Sciatic nerve (tissue), 2 donors: ENCODE data around the gene KRT6A. TPM values are rescaled to one million over a fixed set of nuclear protein-coding genes. Genes with fewer than 3 reads are reported as not detected.
A peak's percentile ranks its signal among the peaks of the same experiment; 100 is the strongest.
"Not testable (repeated sequence)": the region's sequence is repeated elsewhere in the genome, so short reads cannot be mapped to it uniquely, and the experiment has no call there.

Source experiments
- ATAC-seq: fragments of 200-7000 bp; cut with Tn5 transposase; one replicate; pipeline ENCODE4 v1.9.1; 2020; ENCODE audit warnings: mild to moderate bottlenecking, moderate library complexity
- DNase-seq: peaks from one replicate; pipeline ENCODE4 v3.0.0-alpha.2; 2020; ENCODE audit warnings: low spot score
- intact Hi-C: fragments of 100-400 bp; cut with DNase I; formaldehyde crosslinking; loops from one replicate; pipeline ENCODE4 v1.14.2; 2022
- total RNA-seq: library from RNA; stranded (reverse); fragmentation: NEBNext Ultra II Directional; extraction: Animal tissue kit (Norgen Biotek cat#: 25700); gene quantifications from one replicate; pipeline ENCODE4 v1.2.1, GENCODE V29; 2021
- donor health status: DM: no; HTN: no; CAD: no.
- donor health status: DM: no; HTN: no; CAD: no.

KRT6A gene
- total RNA-seq, 1 donor from 2014 or later: not detected

- ATAC-seq (peak; percentile 38), DNase-seq (peak; percentile 60)
- intact Hi-C loops: no loop called here
These were observed 21.6 kb upstream of the KRT6A start for GRCh38 chr12:52514471-52515318.

DNA sequence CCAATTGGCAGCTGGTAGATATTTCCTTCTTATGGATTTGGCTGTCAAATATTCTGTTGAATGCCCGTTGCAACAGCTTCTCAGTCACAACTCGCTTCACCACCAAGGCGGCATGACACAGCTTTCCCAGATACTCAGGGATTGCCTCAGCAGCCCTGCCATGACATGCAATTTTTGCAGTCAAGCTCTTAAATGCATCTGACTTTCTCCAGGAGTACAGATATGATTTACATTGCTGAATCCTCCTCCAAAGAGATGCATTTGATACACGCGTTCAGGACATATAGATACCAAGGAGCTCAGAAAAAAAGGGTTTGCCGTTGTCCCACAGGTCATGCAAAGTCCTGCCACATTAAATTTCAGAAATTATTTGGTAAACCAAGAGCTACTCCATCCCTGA lies 20.7 kb upstream of the KRT6A start:
- intact Hi-C loops: no loop called here
- ATAC-seq: no peak
- no peak for DNase-seq

DNA sequence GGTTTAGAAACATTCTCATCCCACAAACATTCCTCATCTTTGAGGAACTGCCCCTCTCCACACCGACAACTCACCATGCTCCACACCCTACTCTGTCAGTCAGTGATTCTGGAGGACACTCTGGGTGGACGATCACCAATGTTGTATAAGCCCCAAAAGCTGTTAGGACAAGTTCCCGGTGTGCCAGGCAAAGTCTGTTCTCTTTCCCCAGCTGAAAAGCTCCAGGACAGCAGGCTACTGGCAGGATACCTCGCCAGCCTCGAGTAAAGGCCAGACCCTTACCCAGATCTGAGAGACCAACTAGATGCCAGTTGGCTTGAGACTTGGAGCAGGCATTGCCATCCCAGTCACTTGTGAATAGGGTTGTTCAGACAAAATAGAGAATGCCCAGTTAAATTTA lies 15.2 kb upstream of the KRT6A start:
- intact Hi-C loops: no loop called here
- ATAC-seq: no peak
- DNase-seq: peak; percentile 32

DNA sequence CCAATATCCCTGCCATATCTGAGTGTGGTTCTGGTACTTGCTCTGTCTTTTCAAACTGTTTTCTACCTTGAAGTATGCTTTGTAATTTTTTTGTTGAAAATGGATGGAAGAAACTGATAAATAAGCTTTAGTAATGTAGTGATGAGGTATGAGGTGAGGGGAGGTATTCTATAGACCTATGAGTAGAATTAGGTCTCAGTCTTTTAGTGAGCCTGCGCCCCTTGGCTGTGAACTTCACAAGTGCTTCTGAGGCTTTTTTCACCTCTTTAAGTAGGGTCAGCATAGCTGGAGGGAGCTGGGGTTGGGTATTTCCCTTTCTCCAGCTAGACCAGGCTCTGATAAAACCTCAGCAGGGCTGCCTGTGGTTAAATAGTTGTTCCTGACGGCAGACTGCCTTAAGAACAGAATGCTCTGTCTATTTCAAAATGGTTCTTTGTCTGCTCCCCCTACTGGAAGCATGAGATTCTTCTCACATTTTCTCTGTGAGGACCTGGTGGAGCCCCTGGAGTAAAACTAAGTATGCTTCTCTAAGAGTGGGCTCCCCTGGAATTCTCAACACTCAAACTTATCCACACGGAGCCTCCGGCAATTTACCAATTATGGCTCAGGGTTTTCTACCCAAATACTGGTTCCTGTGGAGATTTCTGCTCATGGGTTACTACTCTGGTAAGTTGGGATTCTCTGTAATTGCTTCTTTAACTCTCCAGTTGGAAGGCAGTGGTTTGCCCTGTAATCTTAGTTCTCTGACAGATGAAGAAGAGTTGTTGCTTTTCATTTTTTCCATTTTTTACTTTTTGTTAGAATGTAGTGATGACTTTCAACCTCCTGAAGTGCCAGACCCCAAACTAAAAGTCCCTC lies 14.0 kb upstream of the KRT6A start:
- peak; percentile 58 for ATAC-seq
- DNase-seq: no peak
- intact Hi-C loops: no loop called here

DNA sequence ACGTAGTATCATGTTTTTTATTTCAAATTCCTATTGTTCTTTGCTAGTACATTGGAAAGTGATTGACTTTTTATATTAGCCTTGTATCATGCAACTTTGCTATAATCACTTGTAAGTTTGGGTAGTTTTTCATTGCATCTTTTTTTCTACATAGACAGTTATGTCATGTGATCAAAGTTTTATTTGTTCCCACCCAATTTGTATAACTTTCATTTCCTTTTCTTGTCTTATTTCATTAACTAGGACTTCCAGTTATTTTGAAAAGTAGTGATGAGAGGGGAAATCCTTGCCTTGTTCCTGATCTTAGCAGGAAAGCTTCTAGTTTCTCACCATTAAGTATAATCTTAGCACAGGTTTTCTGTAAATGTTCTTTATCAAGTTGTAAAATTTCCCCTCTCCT lies 9.8 kb upstream of the KRT6A start:
- intact Hi-C loops: no loop called here
- DNase-seq (no peak), ATAC-seq (no peak)

GRCh38 chr12:52501490-52501889 lies 8.4 kb upstream of the KRT6A start:
- intact Hi-C loops: no loop called here
- no peak for DNase-seq
- no peak for ATAC-seq

GRCh38 chr12:52500574-52500973 lies 7.5 kb upstream of the KRT6A start:
- intact Hi-C loops, ATAC-seq: not testable (repeated sequence)

DNA sequence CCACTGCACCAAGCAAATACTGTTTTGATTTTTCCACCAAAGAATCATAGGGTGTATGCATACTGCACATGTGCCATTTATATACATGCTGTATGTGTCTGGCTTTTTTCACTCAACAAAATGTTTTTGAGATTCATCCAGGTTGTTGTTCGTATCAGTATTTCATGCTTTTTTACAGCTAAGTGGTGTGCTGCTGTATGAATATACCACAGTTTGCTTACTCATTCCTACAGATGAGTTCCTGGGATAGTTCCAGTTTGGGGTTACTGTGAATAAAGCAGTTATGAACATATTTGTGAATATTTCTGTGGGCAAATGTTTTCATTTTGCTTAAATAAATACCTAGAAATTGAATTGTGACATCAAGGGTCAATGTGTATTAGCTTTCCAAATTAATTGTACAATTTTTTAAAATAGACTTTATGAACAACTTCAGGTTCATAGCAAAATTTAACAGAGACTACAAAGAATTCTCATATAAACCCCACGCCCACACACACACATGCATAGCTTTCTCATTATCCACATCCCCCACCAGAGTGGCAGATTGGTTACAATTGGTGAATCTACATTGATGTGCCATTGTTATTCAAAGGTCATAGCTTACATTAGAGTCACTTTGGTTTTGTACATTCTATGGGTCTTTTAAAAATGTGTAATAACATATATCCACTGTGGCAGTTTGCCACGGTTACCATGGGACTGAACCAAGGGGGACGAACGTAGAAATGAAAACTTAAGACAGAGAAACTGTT lies 6.9 kb upstream of the KRT6A start:
- ATAC-seq (no peak), DNase-seq (no peak)
- intact Hi-C loops: no loop called here

More at GRCh38 chr12:52500574-52500973, 7.5 kb upstream of the KRT6A start:
- not testable (repeated sequence) for DNase-seq

GRCh38 chr12:52498946-52499345 lies 5.9 kb upstream of the KRT6A start:
- ATAC-seq (no peak), DNase-seq (no peak)
- intact Hi-C loops: no loop called here

- intact Hi-C loops: no loop called here
- ATAC-seq (no peak), DNase-seq (no peak)
These were observed 4.9 kb upstream of the KRT6A start for GRCh38 chr12:52497975-52498374.

- DNase-seq (no peak), ATAC-seq (peak; percentile 76)
- intact Hi-C loops: no loop called here
These were observed 3.6 kb upstream of the KRT6A start for GRCh38 chr12:52496590-52497071.

DNA sequence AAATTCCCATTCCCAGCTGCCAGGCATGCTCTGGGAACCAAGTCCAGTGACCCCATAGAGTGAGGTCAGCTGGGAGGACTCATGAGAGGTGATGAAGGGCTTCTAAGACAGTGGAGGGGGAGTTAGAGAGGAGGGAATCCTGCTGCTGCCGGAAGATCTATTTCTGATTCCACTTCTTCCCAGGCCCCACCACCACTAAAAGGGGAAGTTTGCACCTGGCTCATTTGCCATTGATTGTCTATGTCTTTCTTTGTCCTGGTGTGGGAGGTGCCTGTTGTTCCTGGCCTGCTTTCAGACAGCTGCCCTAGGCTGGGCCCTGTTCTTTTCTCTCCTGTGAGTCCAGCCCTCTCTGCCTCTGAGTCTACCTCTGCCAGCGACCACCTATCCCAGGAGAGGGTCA lies 3.0 kb upstream of the KRT6A start:
- intact Hi-C loops: no loop called here
- ATAC-seq (peak; percentile 27), DNase-seq (no peak)

- DNase-seq: no peak
- peak; percentile 30 for ATAC-seq
- intact Hi-C loops: no loop called here
These were observed 2.3 kb upstream of the KRT6A start for GRCh38 chr12:52495389-52495788.

DNA sequence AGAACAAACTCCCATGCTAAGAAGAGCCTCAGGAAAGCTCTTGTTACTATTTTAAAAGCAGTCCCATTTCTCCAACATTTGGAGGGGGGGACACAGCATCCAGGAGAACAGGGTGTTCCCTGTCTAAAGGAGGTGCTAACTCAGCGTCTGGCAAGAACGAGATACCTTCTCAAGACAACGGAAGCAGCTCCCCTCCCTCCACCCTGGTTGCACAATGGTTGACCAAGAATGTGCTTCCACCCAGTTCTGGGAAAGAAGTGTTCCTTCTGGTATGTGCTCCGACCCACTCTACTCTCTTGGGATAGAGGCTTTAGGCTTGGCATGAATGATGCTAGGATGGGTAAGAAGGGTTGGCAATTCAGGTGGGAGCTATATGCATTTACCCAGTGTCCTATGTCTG lies 1.5 kb upstream of the KRT6A start:
- intact Hi-C loops: no loop called here
- DNase-seq (no peak), ATAC-seq (peak; percentile 85)

GRCh38 chr12:52494100-52494499 lies 1.0 kb upstream of the KRT6A start:
- DNase-seq (no peak), ATAC-seq (no peak)
- intact Hi-C loops: no loop called here

- ATAC-seq, intact Hi-C loops, DNase-seq: not testable (repeated sequence)
These were observed 652 bp downstream of the KRT6A start for GRCh38 chr12:52492405-52492804.

DNA sequence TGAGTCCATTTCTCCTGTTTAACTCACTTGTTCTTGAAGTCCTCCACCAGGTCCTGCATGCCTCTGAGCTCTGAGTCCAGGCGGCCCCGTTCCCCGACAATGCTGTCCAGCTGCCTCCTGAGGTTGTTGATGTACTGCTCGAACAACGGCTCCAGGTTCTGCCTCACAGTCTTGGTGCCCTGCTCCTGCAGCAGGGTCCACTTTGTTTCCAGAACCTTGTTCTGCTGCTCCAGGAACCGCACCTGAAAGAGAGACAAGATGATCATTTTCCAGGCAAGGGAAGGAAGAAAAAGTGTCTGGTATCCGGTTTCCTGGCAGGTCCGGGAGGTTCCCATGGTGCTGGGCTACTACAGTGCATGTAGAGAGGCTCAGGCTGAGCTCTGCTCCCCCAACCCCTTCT lies 1.6 kb downstream of the KRT6A start:
- DNase-seq, intact Hi-C loops, ATAC-seq: not testable (repeated sequence)

DNA sequence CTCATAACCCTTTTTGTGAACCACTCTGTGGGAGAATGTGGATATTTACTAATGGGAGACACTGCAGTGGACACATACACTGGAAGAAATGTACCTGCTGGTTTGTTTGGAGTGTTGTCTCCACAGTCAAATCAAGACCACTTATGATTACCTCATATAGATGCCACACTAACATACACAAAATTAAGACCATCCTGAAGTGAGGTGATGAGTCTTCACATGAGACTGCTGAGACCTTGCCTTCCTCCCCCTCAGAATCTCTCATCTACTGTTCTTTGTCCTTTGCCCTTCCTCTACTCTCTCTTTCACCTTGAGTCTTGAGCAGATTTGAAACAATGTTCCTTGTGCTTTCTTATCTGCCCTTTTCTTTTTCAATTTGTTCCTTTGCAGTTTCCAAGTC lies 4.3 kb downstream of the KRT6A start:
- DNase-seq (no peak), ATAC-seq (no peak)
- intact Hi-C loops: no loop called here

DNA sequence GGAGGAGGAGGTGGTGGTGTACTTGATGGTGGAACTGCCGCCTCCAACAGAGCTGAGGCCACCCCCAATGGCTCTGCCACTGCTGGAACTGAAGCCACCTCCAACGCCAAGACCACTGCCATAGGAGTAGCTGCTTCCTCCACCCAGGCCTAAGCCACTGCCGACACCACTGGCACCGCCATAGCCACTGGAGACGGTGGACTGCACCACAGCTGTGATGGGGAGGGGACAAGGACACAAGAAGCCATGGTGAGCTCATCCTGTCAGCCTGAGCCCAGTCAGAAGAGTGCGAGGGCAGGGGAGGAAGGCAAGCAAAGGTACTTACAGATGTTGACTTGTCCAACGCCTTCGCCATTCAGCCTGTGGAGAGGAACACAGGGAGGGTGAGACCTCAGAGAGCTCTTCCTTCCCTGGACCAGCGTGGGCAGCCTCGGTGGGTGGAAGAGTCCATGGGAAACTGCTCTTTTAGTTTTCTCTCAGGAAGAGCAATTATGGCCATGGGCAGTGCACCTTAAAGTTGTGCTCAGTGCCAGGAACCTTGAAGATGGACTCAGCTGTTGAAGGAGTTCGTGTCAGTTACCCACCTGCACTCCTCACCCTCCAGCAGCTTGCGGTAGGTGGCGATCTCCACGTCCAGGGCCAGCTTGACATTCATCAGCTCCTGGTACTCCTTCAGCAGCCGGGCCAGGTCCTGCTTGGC lies 5.2 kb downstream of the KRT6A start:
- intact Hi-C loops, ATAC-seq, DNase-seq: not testable (repeated sequence)
